Fibroblast of skin of scalp (primary cell): ENCODE measurements around the gene THSD7A. TPM values are rescaled to one million over a fixed set of nuclear protein-coding genes. Genes with fewer than 3 reads are reported as not detected.
A peak's percentile ranks its signal among the peaks of the same experiment; 100 is the strongest.

Experiments used
- DNase-seq: peaks from one replicate; pipeline ENCODE4 v3.0.0-alpha.2; 2013
- polyA plus RNA-seq, 2 experiments: library from polyadenylated mRNA; unstranded; fragments of 120-200 nt; gene quantifications; one replicate each; pipeline ENCODE4 v1.2.1, GENCODE V29; 2013; ENCODE audit not compliant: insufficient read length in 2 of 2

Gene THSD7A, protein sequence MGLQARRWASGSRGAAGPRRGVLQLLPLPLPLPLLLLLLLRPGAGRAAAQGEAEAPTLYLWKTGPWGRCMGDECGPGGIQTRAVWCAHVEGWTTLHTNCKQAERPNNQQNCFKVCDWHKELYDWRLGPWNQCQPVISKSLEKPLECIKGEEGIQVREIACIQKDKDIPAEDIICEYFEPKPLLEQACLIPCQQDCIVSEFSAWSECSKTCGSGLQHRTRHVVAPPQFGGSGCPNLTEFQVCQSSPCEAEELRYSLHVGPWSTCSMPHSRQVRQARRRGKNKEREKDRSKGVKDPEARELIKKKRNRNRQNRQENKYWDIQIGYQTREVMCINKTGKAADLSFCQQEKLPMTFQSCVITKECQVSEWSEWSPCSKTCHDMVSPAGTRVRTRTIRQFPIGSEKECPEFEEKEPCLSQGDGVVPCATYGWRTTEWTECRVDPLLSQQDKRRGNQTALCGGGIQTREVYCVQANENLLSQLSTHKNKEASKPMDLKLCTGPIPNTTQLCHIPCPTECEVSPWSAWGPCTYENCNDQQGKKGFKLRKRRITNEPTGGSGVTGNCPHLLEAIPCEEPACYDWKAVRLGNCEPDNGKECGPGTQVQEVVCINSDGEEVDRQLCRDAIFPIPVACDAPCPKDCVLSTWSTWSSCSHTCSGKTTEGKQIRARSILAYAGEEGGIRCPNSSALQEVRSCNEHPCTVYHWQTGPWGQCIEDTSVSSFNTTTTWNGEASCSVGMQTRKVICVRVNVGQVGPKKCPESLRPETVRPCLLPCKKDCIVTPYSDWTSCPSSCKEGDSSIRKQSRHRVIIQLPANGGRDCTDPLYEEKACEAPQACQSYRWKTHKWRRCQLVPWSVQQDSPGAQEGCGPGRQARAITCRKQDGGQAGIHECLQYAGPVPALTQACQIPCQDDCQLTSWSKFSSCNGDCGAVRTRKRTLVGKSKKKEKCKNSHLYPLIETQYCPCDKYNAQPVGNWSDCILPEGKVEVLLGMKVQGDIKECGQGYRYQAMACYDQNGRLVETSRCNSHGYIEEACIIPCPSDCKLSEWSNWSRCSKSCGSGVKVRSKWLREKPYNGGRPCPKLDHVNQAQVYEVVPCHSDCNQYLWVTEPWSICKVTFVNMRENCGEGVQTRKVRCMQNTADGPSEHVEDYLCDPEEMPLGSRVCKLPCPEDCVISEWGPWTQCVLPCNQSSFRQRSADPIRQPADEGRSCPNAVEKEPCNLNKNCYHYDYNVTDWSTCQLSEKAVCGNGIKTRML (N-terminal part only)
- polyA plus RNA-seq (2013, experiment 1 of 2; ENCODE audit: insufficient read length): 0.04 TPM
- 0.36 TPM for polyA plus RNA-seq (2013, experiment 2 of 2; ENCODE audit: insufficient read length)

DNA sequence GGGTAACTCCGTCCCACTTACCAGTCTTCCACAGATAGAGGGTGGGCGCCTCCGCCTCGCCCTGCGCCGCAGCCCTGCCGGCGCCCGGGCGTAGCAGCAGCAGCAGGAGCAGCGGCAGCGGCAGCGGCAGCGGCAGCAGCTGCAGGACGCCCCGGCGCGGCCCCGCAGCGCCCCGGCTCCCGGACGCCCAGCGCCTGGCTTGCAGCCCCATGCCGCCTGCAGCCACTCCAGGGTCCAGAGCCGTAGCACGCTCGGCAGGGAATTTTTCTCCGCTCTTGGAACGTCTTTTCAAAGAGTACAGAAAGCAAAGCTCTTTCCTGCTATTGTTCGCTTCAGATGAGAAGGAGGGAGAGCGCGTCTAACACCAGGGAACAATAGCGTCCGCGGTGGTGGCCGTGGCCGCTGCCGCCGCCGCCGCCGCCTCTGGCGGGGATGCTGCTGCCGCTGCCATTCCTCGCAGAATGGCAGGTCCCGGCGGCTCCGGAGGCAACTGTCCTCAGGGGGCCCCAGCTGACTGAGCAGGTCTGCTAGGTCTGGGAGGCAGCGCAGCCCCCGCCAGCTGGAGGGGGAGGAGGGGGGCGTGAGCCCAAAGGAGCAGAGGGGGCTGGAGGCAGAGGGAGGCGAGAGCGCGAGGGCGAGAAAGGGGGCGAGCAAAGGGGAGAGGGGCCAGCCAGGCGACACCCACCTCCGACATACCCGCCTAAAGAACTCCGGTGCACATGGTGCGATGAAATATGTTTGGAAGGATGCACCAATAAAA is at the start of gene THSD7A:
Gene THSD7A, minus strand, starts transcription at position 463 of the 760 bp plus-strand sequence. Its CDS starts 252 bp downstream, at position 211.
- peak; percentile 52 for DNase-seq

DNA sequence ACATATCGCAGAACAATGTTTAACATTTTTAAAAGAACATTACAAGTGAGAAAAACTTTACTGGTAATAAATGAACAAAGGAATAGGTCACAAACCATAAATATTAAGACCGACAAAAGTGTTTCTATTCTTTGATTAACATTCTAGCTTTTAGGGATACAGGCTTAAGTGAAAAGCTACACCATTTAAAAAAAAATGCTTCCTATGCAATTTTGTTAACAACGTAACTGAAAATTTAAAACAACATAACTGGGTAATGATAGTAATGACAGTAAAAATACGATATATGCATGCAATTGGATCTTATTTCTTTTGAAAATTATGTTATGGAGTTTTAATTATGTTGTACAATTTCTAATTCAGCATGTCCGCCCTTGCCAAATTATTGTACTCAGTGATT is 49.7 kb upstream of the THSD7A start:
- DNase-seq: no peak

DNA sequence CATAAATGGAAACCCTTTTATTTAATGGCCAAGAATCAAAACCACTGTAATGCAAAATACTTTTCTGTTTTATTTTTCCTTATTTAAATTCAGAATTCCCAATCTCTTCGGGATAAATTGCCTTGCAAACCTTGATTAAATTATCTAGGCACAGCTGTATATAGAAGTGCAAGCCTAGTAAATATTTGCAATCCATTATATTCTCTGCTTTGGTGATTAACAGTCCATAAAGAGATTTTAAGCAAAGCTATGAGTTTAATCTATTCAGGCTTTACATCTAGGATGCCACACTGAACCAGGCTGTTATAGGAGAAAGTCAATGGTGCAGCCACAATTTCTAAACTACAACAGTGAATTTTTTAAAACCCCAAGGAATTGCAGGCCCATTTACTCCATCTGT is 43.6 kb upstream of the THSD7A start:
- DNase-seq: no peak

DNA sequence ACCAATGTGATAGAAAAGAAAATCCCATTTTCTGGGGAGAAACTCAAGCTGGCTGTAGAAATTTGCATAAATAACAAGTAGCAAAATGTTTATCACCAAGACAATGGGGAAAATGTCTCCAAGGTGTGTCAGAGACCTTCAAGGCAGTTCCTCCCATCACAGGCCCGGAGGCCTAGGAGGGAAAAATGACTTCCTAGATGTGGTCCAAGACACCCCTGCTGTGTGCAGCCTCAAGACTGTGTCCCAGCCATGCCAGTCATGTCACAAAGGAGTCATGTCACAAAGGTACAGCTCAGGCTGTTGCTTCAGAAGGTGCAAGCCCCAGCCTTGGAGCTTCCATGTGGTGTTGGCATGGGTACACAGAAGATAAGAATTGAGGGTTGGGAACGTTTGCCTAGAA is 33.7 kb upstream of the THSD7A start:
- DNase-seq: no peak

DNA sequence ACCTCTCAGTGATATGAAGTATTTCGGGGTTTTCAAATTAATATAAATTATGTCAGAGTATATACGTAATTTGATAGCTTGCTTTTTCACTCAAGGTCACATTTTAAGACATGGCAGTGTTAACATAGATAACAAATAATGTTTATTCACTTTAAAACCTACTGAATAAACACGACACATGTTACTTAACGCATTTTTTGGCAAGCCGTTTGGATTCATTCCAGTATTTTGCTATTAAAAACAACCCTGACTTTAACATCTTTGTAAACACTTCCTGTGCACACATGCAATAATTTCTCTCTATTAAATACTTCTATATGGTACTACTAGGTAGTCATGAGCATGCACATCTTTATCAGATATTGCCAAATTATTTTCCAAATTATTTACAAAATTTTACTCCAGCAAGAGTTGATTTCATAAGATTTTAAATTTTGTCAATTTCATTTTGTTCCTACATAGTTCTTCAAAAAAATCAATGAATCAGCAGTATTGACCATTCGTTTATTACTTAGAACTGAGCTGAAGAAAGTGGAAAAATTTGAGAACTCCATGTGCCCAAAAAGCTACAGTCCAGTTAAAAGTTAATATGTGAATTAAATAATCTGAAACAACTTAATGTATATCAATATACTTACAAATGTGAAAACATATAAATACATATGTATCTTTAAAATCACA is 26.8 kb upstream of the THSD7A start:
- no peak for DNase-seq

GRCh38 chr7:11858026-11858425 is 26.0 kb upstream of the THSD7A start:
- no peak for DNase-seq

DNA sequence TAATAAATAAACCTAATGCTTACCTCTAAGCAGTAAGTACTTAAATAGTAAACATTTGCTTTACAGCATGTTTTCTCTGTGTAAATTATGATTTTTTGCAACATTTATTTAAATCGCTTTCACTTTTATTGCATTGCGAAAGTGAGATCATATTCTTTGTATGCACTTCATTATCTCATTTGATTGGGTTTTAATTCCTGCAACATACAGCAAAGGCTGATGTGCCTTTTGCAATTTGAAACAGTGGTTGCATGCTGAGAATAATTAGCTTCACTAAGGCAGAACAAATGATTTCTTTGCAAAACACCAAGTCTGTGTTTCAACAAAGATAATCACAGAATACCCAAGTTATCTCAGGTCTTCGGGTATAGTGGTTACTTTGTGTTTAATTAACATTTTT is 16.3 kb upstream of the THSD7A start:
- no peak for DNase-seq

GRCh38 chr7:11847336-11847735 is 15.3 kb upstream of the THSD7A start:
- no peak for DNase-seq

DNA sequence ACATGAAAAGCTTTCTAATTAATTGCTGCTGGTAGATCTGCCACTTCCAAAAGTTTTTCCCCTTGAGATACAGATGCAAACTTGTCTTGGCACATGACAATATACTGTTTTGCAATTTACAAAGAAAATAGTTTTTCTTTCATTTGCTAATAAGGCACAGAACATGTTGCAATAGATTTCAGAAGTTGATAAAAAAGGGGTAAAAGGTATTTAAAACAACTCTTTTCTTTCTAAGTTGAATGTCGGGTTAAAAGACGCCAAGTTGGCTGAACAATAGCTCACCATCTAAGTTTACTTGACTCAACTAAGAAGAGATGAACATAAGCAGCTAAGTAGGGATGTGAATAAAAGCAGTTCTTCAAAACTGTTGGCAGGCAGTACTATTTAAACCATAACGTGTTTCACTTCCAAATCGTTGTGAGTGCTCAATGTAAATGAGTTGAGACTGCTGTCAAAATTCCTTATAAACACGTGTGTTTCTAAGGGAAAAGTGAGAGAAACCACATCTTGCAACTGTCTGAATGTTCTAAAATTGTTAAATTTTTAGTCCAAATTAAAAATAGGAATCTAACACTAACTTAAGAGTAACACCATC is 14.5 kb upstream of the THSD7A start:
- DNase-seq: no peak

DNA sequence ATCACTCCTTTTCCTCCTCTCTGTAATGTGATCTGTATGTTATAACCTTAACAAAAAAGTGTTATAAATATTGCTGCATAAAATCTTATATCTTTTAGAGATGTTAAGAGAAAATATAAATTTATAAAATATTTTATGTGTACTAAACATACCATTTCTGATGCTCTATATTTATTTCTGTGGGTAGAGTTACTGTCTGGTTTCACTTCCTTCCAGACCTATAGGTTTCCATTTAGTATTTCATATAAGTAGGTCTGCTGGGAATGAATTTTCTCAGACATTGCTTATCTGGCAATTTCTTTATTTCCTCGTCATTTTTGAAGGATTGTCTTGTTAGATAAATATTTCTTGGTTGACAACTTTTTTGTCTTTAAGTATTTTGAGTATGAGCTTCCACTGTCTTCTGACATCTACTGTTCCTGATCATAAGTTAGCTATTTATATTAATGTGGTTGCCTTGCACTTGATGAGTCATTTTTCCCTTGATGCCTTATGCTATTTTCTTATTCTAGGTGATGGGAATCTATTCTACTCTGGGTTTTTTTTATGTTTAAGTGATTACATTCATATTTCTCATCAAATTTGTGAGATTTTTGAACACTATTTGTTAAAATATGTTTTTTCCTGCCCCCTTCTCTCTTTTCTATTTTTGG is 11.2 kb upstream of the THSD7A start:
- peak; percentile 10 for DNase-seq

DNA sequence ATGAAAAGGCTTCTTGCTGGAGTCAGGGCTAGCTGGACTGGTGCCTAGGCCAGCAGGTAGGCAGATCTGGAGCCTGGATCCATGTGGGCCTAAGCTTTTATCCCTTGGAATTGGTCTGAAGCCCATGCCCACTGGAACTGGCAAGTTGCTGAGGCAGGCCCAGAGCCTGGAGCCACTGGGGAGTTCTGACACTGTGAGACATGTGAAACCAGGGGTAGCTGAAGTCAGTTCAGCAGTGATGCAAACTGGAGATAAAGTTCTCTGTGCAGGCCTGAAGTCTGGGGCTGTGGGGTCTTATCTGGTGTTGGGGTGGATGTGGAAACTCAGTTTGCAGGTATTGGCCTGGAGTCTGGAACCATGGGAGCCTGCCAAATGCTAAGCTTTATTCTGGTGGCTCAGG is 9.7 kb upstream of the THSD7A start:
- DNase-seq: no peak

- DNase-seq: peak; percentile 9
Measured at GRCh38 chr7:11835260-11835659, 3.3 kb upstream of the THSD7A start.

GRCh38 chr7:11833431-11833830 is 1.4 kb upstream of the THSD7A start:
- DNase-seq: no peak

- no peak for DNase-seq
Measured at GRCh38 chr7:11831156-11831735, 752 bp downstream of the THSD7A start.

DNA sequence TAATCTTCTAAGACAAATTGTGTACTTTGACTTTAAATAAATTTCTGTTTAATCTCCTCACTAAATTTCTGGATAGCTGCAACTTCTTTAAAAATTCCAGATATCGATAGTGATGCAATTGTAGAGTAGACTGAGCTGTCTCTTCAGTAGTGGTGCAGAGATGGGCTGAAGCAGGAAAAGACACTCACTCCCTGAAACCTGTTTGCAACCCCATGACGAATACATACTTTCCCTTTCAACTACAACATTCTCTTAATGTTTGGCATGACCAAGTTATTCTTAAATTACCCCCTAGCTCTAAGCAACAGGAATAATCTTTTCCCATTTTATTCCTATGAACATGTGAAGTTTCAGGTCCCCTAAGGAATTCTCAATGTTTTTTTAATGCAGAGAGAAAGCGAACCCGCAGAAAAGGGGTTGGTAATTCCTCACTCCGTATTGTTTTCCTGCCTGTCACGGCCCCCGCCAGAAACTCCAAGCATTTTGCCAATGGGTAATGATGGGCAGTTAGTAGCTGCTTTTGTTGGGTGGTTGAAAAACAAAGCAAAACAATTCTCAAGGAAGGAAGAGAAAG is 1.3 kb downstream of the THSD7A start:
- peak; percentile 55 for DNase-seq

DNA sequence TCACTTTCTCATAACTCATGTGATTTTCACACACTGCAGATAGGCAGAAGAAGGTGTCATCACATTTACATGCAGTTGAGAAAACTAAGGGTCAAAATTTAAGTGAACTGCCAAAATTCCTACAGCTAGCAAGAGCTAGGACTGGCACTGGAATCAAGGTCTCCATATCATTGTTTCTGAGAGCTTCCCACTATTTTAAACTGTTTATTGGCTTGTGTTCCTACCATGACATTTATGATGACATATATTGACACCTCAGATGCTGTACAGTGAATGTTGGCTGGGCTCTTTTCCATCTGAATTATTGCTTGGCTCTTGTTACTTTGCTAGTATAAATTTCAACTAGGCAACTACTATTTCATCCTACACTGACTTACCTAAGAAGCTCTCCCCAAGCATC is 2.0 kb downstream of the THSD7A start:
- DNase-seq: no peak

DNA sequence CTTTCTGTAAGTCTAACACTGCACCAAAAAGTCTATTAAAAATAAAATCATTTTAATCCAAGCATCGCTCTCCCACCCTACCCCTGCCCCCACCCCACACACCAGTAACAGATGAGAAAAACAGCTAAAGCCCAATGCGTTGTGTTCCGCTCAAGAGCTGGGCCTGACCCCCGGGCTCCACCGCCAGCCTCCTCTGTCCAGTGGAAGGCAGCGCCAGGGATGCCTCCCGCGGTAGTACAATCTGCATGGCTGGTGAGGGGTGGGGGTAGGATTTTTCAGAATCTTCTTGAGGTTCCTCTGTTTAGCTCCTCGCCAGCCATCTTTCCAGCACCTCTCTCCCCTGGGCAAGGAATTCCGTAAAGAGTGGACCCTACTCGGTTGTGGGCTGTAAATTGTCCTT is 12.1 kb downstream of the THSD7A start:
- no peak for DNase-seq

DNA sequence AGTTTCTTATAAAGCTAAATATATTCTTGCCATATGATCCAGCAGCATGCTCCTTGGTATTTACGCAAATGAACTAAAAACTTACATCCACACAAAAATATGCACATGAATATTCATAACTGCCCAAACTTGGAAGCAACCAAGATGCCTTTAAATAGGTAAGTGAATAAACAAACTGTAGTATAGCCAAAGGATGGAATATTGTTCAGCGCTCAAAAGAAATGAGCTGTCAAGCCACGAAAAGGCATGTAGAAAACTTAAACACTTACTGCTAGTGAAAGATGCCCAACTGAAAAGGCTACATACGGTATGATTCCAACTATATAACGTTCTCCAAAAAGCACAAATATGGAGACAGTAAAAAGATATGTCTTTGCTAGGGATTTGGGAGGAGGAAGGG is 12.7 kb downstream of the THSD7A start:
- DNase-seq: no peak

DNA sequence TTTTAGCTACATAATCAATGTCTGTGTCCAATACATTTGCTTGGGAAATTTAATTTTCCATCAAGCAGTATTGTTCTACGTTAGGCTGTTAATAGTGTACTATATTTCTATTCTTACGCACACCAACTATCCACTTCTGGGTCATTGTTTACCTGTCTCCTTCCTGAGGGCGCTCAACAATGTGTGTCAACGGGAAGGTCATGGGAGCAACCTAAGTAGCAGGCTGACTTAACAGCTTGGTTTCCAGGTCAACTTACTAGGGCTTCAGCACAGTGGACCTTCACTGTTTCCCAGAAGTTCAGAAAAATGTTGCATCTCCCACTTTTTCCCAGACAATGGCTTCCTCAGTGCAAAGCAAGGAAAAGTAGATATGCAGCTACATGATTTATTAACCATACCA is 13.7 kb downstream of the THSD7A start:
- DNase-seq: no peak
